DOHH2 (cell line): ENCODE data around the gene MGAT4D.

Experiments used
- CTCF ChIP-seq: fragments of 200-600 bp; sonication (generic); IDR thresholded peaks from one replicate; pipeline ENCODE4 v1.5.1; 2014; ENCODE audit warnings: antibody characterized with exemption, mild to moderate bottlenecking, low read depth, low read length; ENCODE audit not compliant: poor library complexity, severe bottlenecking
- EZH2phosphoT487 ChIP-seq: fragments of 200-600 bp; sonication (generic); IDR thresholded peaks from 2 replicates; pipeline ENCODE4 v1.6.1; 2017; ENCODE audit warnings: borderline replicate concordance, mild to moderate bottlenecking, antibody characterized with exemption, low read length, moderate library complexity, mixed read lengths

- TF ChIP-seq CTCF (no peak), EZH2phosphoT487 (no peak)
Observed at GRCh38 chr4:140408974-140409373, 89.1 kb downstream of the MGAT4D start.
